PFSK-1 (cell line): ENCODE results near the gene BRAT1.
A peak's percentile ranks its signal among the peaks of the same experiment; 100 is the strongest.

Experiments
- FOXP2 ChIP-seq: optimal IDR thresholded peaks from 2 replicates; pipeline ENCODE3; 2011; ENCODE audit warnings: borderline replicate concordance, control low read depth, inconsistent platforms; ENCODE audit not compliant: insufficient read depth; ENCODE audit errors: extremely low read length, extremely low read depth
- POLR2AphosphoS5 ChIP-seq: IDR thresholded peaks from 2 replicates; pipeline ENCODE4 v1.6.1; 2012; ENCODE audit warnings: low read depth, mild to moderate bottlenecking, control low read depth, low read length, moderate library complexity
- SIN3A ChIP-seq: IDR thresholded peaks from 2 replicates; pipeline ENCODE4 v1.6.1; 2012; ENCODE audit warnings: mild to moderate bottlenecking, low read length, moderate library complexity, borderline replicate concordance; ENCODE audit not compliant: insufficient read depth
- TAF1 ChIP-seq: IDR thresholded peaks from 2 replicates; pipeline ENCODE4 v1.6.1; 2012; ENCODE audit warnings: low read length, control low read depth, borderline replicate concordance; ENCODE audit not compliant: insufficient read depth
- TF ChIP-seq, protein P1 (sequence below), 2 experiments: IDR thresholded peaks; 2 replicates each; pipeline versions ENCODE4 v1.6.1 to v1.8.0; 2011 to 2012; ENCODE audit warnings: low read depth in 2 of 2, low read length in 2 of 2, control low read depth in 1 of 2, inconsistent platforms in 1 of 2, mild to moderate bottlenecking in 1 of 2, moderate library complexity in 1 of 2; ENCODE audit not compliant: insufficient read depth in 1 of 2

DNA sequence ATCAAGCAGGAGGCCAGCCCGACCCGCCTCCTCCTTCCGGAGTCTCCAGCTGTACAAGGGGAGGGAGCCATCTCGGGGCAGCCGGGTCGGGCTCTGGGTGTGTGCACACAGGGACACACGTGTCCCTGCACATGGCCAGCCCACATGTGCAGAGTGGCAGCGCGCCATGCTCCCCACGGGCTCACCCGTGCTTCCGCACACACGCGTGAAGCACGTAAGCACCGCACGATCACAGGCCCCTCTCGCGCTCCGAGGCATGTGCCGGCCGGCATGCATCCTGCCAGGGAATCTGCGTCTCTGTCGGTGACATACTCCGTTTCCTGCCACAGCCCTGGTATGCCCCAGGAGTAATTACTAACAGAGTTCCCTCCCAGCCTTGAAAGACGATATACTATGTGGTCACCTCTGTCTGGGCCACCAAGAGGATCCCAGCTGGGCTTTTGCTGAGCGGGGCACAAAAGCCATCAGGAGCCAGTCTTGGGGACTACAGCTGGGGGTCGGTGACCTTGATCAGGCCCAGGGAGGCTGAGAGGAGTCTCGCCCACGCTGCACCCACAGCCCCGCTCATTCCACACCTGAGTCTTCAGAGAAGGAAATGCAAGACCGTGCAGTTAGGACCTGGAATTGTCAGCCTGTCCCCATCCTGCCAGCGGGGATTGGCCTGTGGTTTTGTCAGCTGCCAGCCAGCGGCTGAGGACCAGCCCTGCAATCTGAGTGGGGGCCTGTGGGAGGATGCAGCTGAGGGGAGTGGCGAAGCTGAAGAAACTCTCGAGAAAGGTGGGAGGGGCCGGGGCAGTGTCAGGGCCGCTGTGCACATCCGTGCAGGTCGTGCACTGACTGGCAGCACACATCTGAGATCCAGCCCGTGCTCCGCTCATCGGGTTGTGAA is 46.8 kb downstream of the BRAT1 start:
- TF ChIP-seq TAF1, result no peak
- no peak for TF ChIP-seq FOXP2
- TF ChIP-seq SIN3A, result no peak; the same call in 1 of the 2 replicates
- no peak for TF ChIP-seq POLR2AphosphoS5
- TF ChIP-seq, protein P1, sequence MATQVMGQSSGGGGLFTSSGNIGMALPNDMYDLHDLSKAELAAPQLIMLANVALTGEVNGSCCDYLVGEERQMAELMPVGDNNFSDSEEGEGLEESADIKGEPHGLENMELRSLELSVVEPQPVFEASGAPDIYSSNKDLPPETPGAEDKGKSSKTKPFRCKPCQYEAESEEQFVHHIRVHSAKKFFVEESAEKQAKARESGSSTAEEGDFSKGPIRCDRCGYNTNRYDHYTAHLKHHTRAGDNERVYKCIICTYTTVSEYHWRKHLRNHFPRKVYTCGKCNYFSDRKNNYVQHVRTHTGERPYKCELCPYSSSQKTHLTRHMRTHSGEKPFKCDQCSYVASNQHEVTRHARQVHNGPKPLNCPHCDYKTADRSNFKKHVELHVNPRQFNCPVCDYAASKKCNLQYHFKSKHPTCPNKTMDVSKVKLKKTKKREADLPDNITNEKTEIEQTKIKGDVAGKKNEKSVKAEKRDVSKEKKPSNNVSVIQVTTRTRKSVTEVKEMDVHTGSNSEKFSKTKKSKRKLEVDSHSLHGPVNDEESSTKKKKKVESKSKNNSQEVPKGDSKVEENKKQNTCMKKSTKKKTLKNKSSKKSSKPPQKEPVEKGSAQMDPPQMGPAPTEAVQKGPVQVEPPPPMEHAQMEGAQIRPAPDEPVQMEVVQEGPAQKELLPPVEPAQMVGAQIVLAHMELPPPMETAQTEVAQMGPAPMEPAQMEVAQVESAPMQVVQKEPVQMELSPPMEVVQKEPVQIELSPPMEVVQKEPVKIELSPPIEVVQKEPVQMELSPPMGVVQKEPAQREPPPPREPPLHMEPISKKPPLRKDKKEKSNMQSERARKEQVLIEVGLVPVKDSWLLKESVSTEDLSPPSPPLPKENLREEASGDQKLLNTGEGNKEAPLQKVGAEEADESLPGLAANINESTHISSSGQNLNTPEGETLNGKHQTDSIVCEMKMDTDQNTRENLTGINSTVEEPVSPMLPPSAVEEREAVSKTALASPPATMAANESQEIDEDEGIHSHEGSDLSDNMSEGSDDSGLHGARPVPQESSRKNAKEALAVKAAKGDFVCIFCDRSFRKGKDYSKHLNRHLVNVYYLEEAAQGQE (IDR thresholded peaks at IDR 0.05; ENCODE audit: insufficient read depth in 1 of 2, low read depth in 2 of 2, low read length in 2 of 2), result 0 out of 4 replicates have a peak, but pooled peaks of 1 of the 2 experiments have one; percentile 21
